ENCODE data around the gene COX4I1.

COX4I1 gene

DNA sequence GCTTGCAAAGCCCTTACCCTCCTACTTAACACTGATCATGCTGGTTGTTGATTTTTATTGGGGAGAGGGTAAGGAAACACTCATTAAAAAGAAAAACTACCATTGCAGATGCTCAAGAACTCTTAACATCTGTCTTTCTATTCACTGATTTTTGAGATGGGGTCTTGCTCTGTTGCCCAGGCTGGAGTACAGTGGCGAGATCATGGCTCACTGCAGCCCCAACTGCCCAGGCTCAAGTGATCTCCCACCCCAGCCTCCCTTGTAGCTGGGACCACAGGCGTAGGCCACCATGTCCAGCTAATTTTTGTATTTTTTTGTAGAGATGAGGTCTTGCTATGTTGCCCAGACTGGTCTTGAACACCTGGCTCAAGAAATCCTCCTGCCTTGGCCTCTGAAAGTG is 14.7 kb upstream of the COX4I1 start:
- Histone ChIP-seq H3K4me1 (ENCODE audit: control insufficient read depth in 1 of 2, insufficient read depth in 2 of 2, low read length in 2 of 2) (peaks cover 0 to 18% of the 10 kb centered on the region in 2 donors), H3K36me3 (ENCODE audit: control insufficient read depth in 1 of 2, insufficient read depth in 2 of 2, low read length in 2 of 2) (peaks cover 42 to 46% of the 10 kb centered on the region in 2 donors), H3K9me3 (ENCODE audit: control insufficient read depth in 1 of 2, low read length in 2 of 2) (no peaks in the 10 kb centered on the region), H3K4me3 (ENCODE audit: low read depth in 1 of 2, low read length in 2 of 2) (no peak overlapping the region), H3K27ac (ENCODE audit: low read length) (no peak overlapping the region), H3K27me3 (ENCODE audit: low read depth, low read length) (no peaks in the 10 kb centered on the region)

DNA sequence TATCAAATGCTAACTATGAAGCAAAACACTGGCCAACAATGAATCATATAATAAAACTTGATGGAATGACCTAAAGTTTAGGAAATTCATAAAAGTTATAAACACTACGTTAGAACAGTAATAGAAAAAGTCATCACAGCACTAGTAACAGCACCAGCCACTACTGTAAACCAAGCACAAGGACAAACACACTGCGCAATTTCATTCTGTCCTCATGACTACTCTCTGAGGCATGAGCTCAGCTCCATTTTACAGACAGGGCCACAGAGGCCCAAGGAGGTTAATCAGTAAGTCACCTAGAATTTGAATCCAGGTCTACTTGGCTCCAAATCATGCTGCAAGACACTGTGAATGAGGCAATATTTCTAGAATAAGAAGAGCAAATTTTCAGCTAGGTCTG is 13.6 kb upstream of the COX4I1 start:
- H3K36me3 ChIP-seq (ENCODE audit: control insufficient read depth in 1 of 2, insufficient read depth in 2 of 2, low read length in 2 of 2), result peaks cover 31 to 35% of the 10 kb centered on the region in 2 donors
- H3K4me3 ChIP-seq (ENCODE audit: low read depth in 1 of 2, low read length in 2 of 2), result no peak overlapping the region

GRCh38 chr16:85788819-85789218 is 10.7 kb upstream of the COX4I1 start:
- no peak overlapping the region for H3K4me3 ChIP-seq (ENCODE audit: low read depth in 1 of 2, low read length in 2 of 2)
- H3K4me1 ChIP-seq (ENCODE audit: control insufficient read depth in 1 of 2, insufficient read depth in 2 of 2, low read length in 2 of 2), result no peaks in the 10 kb centered on the region
- H3K27me3 ChIP-seq (ENCODE audit: low read depth, low read length), result no peaks in the 10 kb centered on the region
- H3K27ac ChIP-seq (ENCODE audit: low read length), result no peak overlapping the region
- no peaks in the 10 kb centered on the region for H3K9me3 ChIP-seq (ENCODE audit: control insufficient read depth in 1 of 2, low read length in 2 of 2)
- H3K36me3 ChIP-seq (ENCODE audit: control insufficient read depth in 1 of 2, insufficient read depth in 2 of 2, low read length in 2 of 2), result peaks cover 45 to 51% of the 10 kb centered on the region in 2 donors

More for the DNA sequence above, 13.6 kb upstream of the COX4I1 start:
- Histone ChIP-seq H3K4me1 (ENCODE audit: control insufficient read depth in 1 of 2, insufficient read depth in 2 of 2, low read length in 2 of 2) (peaks cover 0 to 18% of the 10 kb centered on the region in 2 donors), H3K27me3 (ENCODE audit: low read depth, low read length) (no peaks in the 10 kb centered on the region), H3K9me3 (ENCODE audit: control insufficient read depth in 1 of 2, low read length in 2 of 2) (no peaks in the 10 kb centered on the region), H3K27ac (ENCODE audit: low read length) (no peak overlapping the region)

DNA sequence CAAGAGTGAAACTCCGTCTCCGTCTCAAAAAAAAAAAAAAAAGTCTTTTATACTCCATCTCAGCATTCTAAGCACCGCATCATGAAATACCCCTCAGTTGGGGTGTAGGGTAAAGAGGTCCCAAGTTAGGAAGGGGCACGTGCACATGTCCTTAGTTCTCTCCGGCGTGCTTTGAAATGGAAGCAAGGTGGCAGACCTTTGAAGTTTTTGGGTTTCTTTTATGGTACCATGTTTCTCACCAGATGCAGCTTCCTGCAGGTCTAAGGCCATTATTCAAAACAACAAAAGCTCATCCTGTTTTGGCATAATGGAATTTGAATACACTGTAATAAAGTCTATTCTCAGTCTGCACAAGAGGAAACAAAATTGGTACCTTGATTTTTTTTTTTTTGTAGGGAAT is 9.7 kb upstream of the COX4I1 start:
- no peaks in the 10 kb centered on the region for H3K9me3 ChIP-seq (ENCODE audit: control insufficient read depth in 1 of 2, low read length in 2 of 2)
- no peak overlapping the region for H3K4me3 ChIP-seq (ENCODE audit: low read depth in 1 of 2, low read length in 2 of 2)
- H3K27me3 ChIP-seq (ENCODE audit: low read depth, low read length), result no peaks in the 10 kb centered on the region
- peaks cover 47 to 51% of the 10 kb centered on the region in 2 donors for H3K36me3 ChIP-seq (ENCODE audit: control insufficient read depth in 1 of 2, insufficient read depth in 2 of 2, low read length in 2 of 2)
- no peaks in the 10 kb centered on the region for H3K4me1 ChIP-seq (ENCODE audit: control insufficient read depth in 1 of 2, insufficient read depth in 2 of 2, low read length in 2 of 2)
- no peak overlapping the region for H3K27ac ChIP-seq (ENCODE audit: low read length)

DNA sequence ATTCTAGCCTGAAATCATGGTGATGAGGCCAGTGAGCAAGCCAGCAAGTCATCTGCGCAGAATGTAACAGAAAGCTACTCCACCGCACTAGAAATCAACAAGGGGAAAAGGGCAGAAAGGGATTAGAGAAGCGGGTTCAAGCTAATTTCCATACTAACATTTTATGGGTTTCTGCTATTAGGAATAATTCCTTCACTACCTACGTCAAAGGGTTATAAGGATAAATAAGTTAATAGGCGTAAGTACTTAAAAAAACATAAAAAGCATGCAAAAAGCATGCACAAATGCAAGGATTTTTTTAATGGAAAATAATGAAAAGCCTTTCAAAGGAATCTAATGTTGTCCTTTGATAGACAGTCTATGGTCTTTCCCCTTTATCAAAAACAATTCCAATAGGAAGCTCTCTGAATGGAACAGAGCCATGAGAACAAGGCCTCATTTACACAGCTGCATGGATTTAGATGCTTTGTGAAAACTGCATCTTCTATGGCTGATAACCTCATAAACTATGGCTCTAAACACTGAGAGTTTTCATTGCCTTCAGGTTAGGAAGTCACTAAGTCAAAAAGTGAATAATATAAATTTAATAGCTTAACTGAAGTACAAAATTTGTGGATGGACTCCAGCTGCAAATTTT is 5.7 kb upstream of the COX4I1 start:
- no peaks in the 10 kb centered on the region for H3K27me3 ChIP-seq (ENCODE audit: low read depth, low read length)
- no peak overlapping the region for H3K4me3 ChIP-seq (ENCODE audit: low read depth in 1 of 2, low read length in 2 of 2)
- H3K4me1 ChIP-seq (ENCODE audit: control insufficient read depth in 1 of 2, insufficient read depth in 2 of 2, low read length in 2 of 2), result peaks cover 4 to 17% of the 10 kb centered on the region in 2 donors
- no peaks in the 10 kb centered on the region for H3K9me3 ChIP-seq (ENCODE audit: control insufficient read depth in 1 of 2, low read length in 2 of 2)
- peaks cover 26 to 38% of the 10 kb centered on the region in 2 donors for H3K36me3 ChIP-seq (ENCODE audit: control insufficient read depth in 1 of 2, insufficient read depth in 2 of 2, low read length in 2 of 2)
- H3K27ac ChIP-seq (ENCODE audit: low read length), result no peak overlapping the region

- H3K27ac ChIP-seq (ENCODE audit: low read length), result no peak overlapping the region
- peaks cover 4 to 18% of the 10 kb centered on the region in 2 donors for H3K4me1 ChIP-seq (ENCODE audit: control insufficient read depth in 1 of 2, insufficient read depth in 2 of 2, low read length in 2 of 2)
- H3K4me3 ChIP-seq (ENCODE audit: low read depth in 1 of 2, low read length in 2 of 2), result no peak overlapping the region
- no peaks in the 10 kb centered on the region for H3K27me3 ChIP-seq (ENCODE audit: low read depth, low read length)
- H3K9me3 ChIP-seq (ENCODE audit: control insufficient read depth in 1 of 2, low read length in 2 of 2), result no peaks in the 10 kb centered on the region
- H3K36me3 ChIP-seq (ENCODE audit: control insufficient read depth in 1 of 2, insufficient read depth in 2 of 2, low read length in 2 of 2), result peaks cover 24 to 38% of the 10 kb centered on the region in 2 donors
These were observed 4.8 kb upstream of the COX4I1 start for GRCh38 chr16:85794696-85795095.

- Histone ChIP-seq H3K4me3 (ENCODE audit: low read depth in 1 of 2, low read length in 2 of 2) (no peak overlapping the region), H3K27me3 (ENCODE audit: low read depth, low read length) (no peaks in the 10 kb centered on the region), H3K4me1 (ENCODE audit: control insufficient read depth in 1 of 2, insufficient read depth in 2 of 2, low read length in 2 of 2) (peaks cover 4 to 28% of the 10 kb centered on the region in 2 donors), H3K9me3 (ENCODE audit: control insufficient read depth in 1 of 2, low read length in 2 of 2) (no peaks in the 10 kb centered on the region), H3K36me3 (ENCODE audit: control insufficient read depth in 1 of 2, insufficient read depth in 2 of 2, low read length in 2 of 2) (peaks cover 24 to 38% of the 10 kb centered on the region in 2 donors), H3K27ac (ENCODE audit: low read length) (no peak overlapping the region)
These were observed 3.3 kb upstream of the COX4I1 start for GRCh38 chr16:85796152-85796551.

GRCh38 chr16:85796599-85796998 is 2.9 kb upstream of the COX4I1 start:
- no peaks in the 10 kb centered on the region for H3K27me3 ChIP-seq (ENCODE audit: low read depth, low read length)
- H3K27ac ChIP-seq (ENCODE audit: low read length), result no peak overlapping the region
- peaks cover 27 to 43% of the 10 kb centered on the region in 2 donors for H3K36me3 ChIP-seq (ENCODE audit: control insufficient read depth in 1 of 2, insufficient read depth in 2 of 2, low read length in 2 of 2)
- no peaks in the 10 kb centered on the region for H3K9me3 ChIP-seq (ENCODE audit: control insufficient read depth in 1 of 2, low read length in 2 of 2)
- H3K4me1 ChIP-seq (ENCODE audit: control insufficient read depth in 1 of 2, insufficient read depth in 2 of 2, low read length in 2 of 2), result peaks cover 4 to 32% of the 10 kb centered on the region in 2 donors
- H3K4me3 ChIP-seq (ENCODE audit: low read depth in 1 of 2, low read length in 2 of 2), result no peak overlapping the region

DNA sequence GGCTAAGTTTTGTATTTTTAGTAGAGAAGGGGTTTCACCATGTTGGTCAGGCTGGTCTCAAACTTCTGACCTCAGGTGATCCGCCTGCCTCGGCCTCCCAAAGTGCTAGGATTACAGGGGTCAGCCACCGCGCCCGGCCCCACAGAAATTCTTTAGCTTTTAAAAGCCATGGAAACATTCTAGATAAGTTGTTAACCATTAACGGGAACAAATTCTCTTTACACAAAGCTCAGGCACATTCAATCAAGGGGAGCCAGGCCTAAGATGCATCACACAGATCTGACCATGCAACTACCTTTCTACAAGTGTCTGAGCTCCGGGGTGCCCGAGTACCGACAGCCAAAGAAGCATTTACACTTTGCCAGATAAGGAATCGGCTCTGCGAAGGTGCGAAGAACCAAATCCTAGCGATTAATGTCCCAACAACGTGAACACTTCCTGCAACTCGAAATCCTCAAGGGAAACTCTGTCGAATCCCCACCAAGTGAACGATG is 1.2 kb upstream of the COX4I1 start:
- H3K4me3 ChIP-seq (ENCODE audit: low read depth in 1 of 2, low read length in 2 of 2), result peak overlapping the region; percentile 77 to 98
- no peaks in the 10 kb centered on the region for H3K9me3 ChIP-seq (ENCODE audit: control insufficient read depth in 1 of 2, low read length in 2 of 2)
- H3K36me3 ChIP-seq (ENCODE audit: control insufficient read depth in 1 of 2, insufficient read depth in 2 of 2, low read length in 2 of 2), result peaks cover 37 to 40% of the 10 kb centered on the region in 2 donors
- H3K27ac ChIP-seq (ENCODE audit: low read length), result peak overlapping the region; percentile 4
- peaks cover 4 to 39% of the 10 kb centered on the region in 2 donors for H3K4me1 ChIP-seq (ENCODE audit: control insufficient read depth in 1 of 2, insufficient read depth in 2 of 2, low read length in 2 of 2)
- H3K27me3 ChIP-seq (ENCODE audit: low read depth, low read length), result no peaks in the 10 kb centered on the region

- Histone ChIP-seq H3K27ac (ENCODE audit: low read length) (peak overlapping the region; percentile 4), H3K4me1 (ENCODE audit: control insufficient read depth in 1 of 2, insufficient read depth in 2 of 2, low read length in 2 of 2) (peaks cover 4 to 39% of the 10 kb centered on the region in 2 donors), H3K4me3 (ENCODE audit: low read depth in 1 of 2, low read length in 2 of 2) (peak overlapping the region; percentile 77 to 98), H3K36me3 (ENCODE audit: control insufficient read depth in 1 of 2, insufficient read depth in 2 of 2, low read length in 2 of 2) (peaks cover 35 to 44% of the 10 kb centered on the region in 2 donors), H3K27me3 (ENCODE audit: low read depth, low read length) (no peaks in the 10 kb centered on the region), H3K9me3 (ENCODE audit: control insufficient read depth in 1 of 2, low read length in 2 of 2) (no peaks in the 10 kb centered on the region)
These were observed 496 bp upstream of the COX4I1 start for GRCh38 chr16:85798901-85799496.

DNA sequence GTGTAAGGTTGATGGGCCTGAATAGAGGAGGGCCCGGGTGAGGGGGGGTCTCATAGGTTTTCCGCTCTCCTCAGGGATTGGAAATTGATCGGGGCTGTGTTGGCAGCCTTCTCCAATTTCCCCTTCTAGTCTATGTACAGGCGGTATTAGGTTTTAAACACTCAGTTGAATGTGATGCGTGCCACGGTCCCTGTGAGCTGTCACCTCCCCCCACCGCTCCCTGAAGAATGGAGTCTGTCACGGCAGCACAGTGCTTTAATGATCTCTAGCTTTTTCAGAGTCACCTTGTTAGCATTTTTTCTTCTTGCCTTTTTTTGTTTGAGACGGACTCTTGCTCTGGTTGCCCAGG is 800 bp downstream of the COX4I1 start:
- Histone ChIP-seq H3K4me1 (ENCODE audit: control insufficient read depth in 1 of 2, insufficient read depth in 2 of 2, low read length in 2 of 2) (peaks cover 4 to 36% of the 10 kb centered on the region in 2 donors), H3K27ac (ENCODE audit: low read length) (peak overlapping the region; percentile 88), H3K36me3 (ENCODE audit: control insufficient read depth in 1 of 2, insufficient read depth in 2 of 2, low read length in 2 of 2) (peaks cover 44 to 50% of the 10 kb centered on the region in 2 donors), H3K4me3 (ENCODE audit: low read depth in 1 of 2, low read length in 2 of 2) (peak overlapping the region; percentile 77 to 98), H3K9me3 (ENCODE audit: control insufficient read depth in 1 of 2, low read length in 2 of 2) (no peaks in the 10 kb centered on the region), H3K27me3 (ENCODE audit: low read depth, low read length) (no peaks in the 10 kb centered on the region)
